HG02798 (cell line): ENCODE measurements around the gene CD300LD.
"Not testable (repeated sequence)": the region's sequence is repeated elsewhere in the genome, so short reads cannot be mapped to it uniquely, and the experiment has no call there.

Experiments
- ATAC-seq: cut with Tn5 transposase; IDR thresholded peaks from one replicate; pipeline ENCODE4 v1.9.1; 2021; ENCODE audit warnings: mild to moderate bottlenecking; ENCODE audit not compliant: unreplicated experiment, poor library complexity

Gene CD300LD

GRCh38 chr17:74574489-74575142 is 17.5 kb downstream of the CD300LD start:
- ATAC-seq: no peak

GRCh38 chr17:74573635-74574034 is 18.4 kb downstream of the CD300LD start:
- not testable (repeated sequence) for ATAC-seq

- no peak for ATAC-seq
Measured at GRCh38 chr17:74573169-74573568, 18.9 kb downstream of the CD300LD start.

- ATAC-seq: no peak
Measured at GRCh38 chr17:74571621-74572270, 20.3 kb downstream of the CD300LD start.

- ATAC-seq: no peak
Measured at GRCh38 chr17:74569020-74570003, 22.8 kb downstream of the CD300LD start.

- ATAC-seq: no peak
Measured at GRCh38 chr17:74568106-74568873, 23.8 kb downstream of the CD300LD start.

GRCh38 chr17:74567397-74567796 is 24.7 kb downstream of the CD300LD start, which contains the start of gene CD300H:
CD300H (minus strand) TSS chr17:74567509.
- ATAC-seq: no peak

- ATAC-seq: no peak
Measured at GRCh38 chr17:74566132-74566753, 25.8 kb downstream of the CD300LD start.

GRCh38 chr17:74565126-74565525 is 27.0 kb downstream of the CD300LD start:
- ATAC-seq: no peak

- no peak for ATAC-seq
Measured at GRCh38 chr17:74563358-74563757, 28.7 kb downstream of the CD300LD start.

GRCh38 chr17:74561586-74561985 is 30.5 kb downstream of the CD300LD start:
- ATAC-seq: no peak

GRCh38 chr17:74558882-74559519 is 33.1 kb downstream of the CD300LD start:
- ATAC-seq: no peak

GRCh38 chr17:74558402-74558801 is 33.7 kb downstream of the CD300LD start:
- ATAC-seq: not testable (repeated sequence)

- ATAC-seq: no peak
Measured at GRCh38 chr17:74555427-74555940, 36.6 kb downstream of the CD300LD start.

GRCh38 chr17:74554909-74555308 is 37.2 kb downstream of the CD300LD start:
- no peak for ATAC-seq

GRCh38 chr17:74552037-74552436 is 40.0 kb downstream of the CD300LD start:
- no peak for ATAC-seq

- ATAC-seq: no peak
Measured at GRCh38 chr17:74550602-74551001, 41.5 kb downstream of the CD300LD start.

- no peak for ATAC-seq
Measured at GRCh38 chr17:74549343-74549742, 42.7 kb downstream of the CD300LD start.

GRCh38 chr17:74547736-74548135 is 44.3 kb downstream of the CD300LD start:
- no peak for ATAC-seq
